ENCODE results near the gene HNRNPH2. TPM values are rescaled to one million over a fixed set of nuclear protein-coding genes. Genes with fewer than 3 reads are reported as not detected.
A peak's percentile ranks its signal among the peaks of the same experiment; 100 is the strongest.

HNRNPH2 gene
- total RNA-seq, 3 donors from 2014 or later, result 48.5 to 83.9 (median 66.2) TPM

DNA sequence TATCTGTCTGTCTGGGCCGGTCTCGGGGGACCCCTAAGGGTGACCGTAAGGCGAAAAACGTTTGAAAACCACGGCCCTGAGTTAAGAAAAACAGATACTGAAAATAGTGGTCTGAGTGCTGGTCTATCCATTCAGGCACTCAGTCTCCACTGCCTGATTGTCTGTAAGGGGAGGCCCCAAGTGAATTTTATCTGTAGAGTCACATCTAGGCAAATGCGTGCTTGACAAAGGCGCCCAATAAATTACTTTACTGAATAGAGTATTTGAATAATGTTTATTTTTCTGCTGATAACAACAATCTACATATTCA is 465 bp downstream of the HNRNPH2 start:
- H3K4me3 ChIP-seq, result peak overlapping the region; percentile 59 to 80 (median 60)
- peak overlapping the region; percentile 94 to 97 for H3K27ac ChIP-seq
- H3K9me3 ChIP-seq, result no peaks in the 10 kb centered on the region
- peaks cover 0 to 15% of the 10 kb centered on the region in 2 donors for H3K27me3 ChIP-seq
- H3K4me1 ChIP-seq, result no peaks in the 10 kb centered on the region
- TF ChIP-seq, protein P1, sequence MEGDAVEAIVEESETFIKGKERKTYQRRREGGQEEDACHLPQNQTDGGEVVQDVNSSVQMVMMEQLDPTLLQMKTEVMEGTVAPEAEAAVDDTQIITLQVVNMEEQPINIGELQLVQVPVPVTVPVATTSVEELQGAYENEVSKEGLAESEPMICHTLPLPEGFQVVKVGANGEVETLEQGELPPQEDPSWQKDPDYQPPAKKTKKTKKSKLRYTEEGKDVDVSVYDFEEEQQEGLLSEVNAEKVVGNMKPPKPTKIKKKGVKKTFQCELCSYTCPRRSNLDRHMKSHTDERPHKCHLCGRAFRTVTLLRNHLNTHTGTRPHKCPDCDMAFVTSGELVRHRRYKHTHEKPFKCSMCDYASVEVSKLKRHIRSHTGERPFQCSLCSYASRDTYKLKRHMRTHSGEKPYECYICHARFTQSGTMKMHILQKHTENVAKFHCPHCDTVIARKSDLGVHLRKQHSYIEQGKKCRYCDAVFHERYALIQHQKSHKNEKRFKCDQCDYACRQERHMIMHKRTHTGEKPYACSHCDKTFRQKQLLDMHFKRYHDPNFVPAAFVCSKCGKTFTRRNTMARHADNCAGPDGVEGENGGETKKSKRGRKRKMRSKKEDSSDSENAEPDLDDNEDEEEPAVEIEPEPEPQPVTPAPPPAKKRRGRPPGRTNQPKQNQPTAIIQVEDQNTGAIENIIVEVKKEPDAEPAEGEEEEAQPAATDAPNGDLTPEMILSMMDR (IDR thresholded peaks at IDR 0.05), result peak in 1 of 3 donors; percentile 52
- TF ChIP-seq POLR2AphosphoS5 (IDR thresholded peaks at IDR 0.05), result no peak
- no peak for TF ChIP-seq POLR2A (IDR thresholded peaks at IDR 0.05)
- no peaks in the 10 kb centered on the region for H3K36me3 ChIP-seq
- intact Hi-C loops (cut with DNase I; ENCODE audit: low total_unique reads), result no loop called here
- no peak for DNase-seq (ENCODE audit: low spot score in 2 of 2)

DNA sequence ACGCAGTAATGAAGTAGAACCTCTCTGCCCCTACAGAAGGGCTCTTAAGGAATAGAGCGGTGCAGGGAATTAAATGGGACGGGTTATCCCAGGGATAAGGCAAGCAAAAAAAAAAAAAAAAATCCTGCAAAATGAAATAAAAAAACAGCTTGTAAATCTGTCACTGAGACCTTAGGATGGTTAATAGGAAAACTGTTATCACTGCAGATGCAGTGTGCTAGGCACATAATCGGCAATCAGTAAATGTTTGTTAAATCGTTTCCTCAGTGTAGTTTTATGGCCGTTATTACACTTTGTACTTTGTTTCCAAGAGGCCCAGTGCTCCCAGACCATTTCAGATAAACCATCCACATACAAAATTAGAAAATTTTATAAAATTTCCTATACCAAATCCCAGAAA is 1.0 kb downstream of the HNRNPH2 start:
- H3K9me3 ChIP-seq, result no peaks in the 10 kb centered on the region
- no peaks in the 10 kb centered on the region for H3K36me3 ChIP-seq
- intact Hi-C loops (cut with DNase I; ENCODE audit: low total_unique reads), result no loop called here
- peaks cover 0 to 13% of the 10 kb centered on the region in 2 donors for H3K27me3 ChIP-seq
- H3K27ac ChIP-seq, result peak overlapping the region; percentile 94 to 97
- peak overlapping the region; percentile 59 to 80 (median 60) for H3K4me3 ChIP-seq
- no peaks in the 10 kb centered on the region for H3K4me1 ChIP-seq
- no peak for DNase-seq (ENCODE audit: low spot score in 2 of 2)
- no peak for TF ChIP-seq POLR2A (IDR thresholded peaks at IDR 0.05)
- TF ChIP-seq, protein P1 (IDR thresholded peaks at IDR 0.05), result no peak
- no peak for TF ChIP-seq POLR2AphosphoS5 (IDR thresholded peaks at IDR 0.05)

DNA sequence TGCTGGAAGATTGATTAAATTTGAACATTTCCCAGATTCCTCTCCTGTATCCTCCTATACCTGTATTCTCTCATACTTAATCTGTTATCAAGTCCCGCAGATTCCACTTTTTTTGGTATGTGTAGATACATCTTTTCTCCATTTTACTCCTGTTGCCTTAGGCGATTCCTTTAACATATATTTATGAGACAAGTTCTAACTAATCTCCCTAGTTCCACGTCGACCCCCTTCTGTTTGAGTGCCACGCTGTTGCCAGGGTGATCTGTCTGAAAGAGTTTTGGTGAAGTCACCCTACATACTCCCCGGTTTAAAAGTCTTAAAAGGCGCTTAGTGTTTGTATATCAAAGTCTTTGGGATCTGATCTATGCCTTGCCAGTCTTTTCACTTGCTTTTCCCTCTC is 2.4 kb downstream of the HNRNPH2 start:
- Histone ChIP-seq H3K4me1 (no peaks in the 10 kb centered on the region), H3K9me3 (no peaks in the 10 kb centered on the region), H3K4me3 (peak overlapping the region in 2 of 3 donors; percentile 1 to 80), H3K36me3 (no peaks in the 10 kb centered on the region), H3K27ac (peak overlapping the region; percentile 1 to 19), H3K27me3 (peaks cover 0 to 12% of the 10 kb centered on the region in 2 donors)
- intact Hi-C loops (cut with DNase I; ENCODE audit: low total_unique reads), result no loop called here
- no peak for DNase-seq (ENCODE audit: low spot score in 2 of 2)
- TF ChIP-seq POLR2A (IDR thresholded peaks at IDR 0.05), result no peak
- TF ChIP-seq, protein P1 (IDR thresholded peaks at IDR 0.05), result no peak
- no peak for TF ChIP-seq POLR2AphosphoS5 (IDR thresholded peaks at IDR 0.05)

DNA sequence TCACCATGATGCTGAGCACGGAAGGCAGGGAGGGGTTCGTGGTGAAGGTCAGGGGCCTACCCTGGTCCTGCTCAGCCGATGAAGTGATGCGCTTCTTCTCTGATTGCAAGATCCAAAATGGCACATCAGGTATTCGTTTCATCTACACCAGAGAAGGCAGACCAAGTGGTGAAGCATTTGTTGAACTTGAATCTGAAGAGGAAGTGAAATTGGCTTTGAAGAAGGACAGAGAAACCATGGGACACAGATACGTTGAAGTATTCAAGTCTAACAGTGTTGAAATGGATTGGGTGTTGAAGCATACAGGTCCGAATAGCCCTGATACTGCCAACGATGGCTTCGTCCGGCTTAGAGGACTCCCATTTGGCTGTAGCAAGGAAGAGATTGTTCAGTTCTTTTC is 4.0 kb downstream of the HNRNPH2 start:
- no peaks in the 10 kb centered on the region for H3K36me3 ChIP-seq
- no peak for DNase-seq (ENCODE audit: low spot score in 2 of 2)
- no peaks in the 10 kb centered on the region for H3K9me3 ChIP-seq
- H3K4me1 ChIP-seq, result no peaks in the 10 kb centered on the region
- H3K27me3 ChIP-seq, result peaks cover 0 to 25% of the 10 kb centered on the region in 2 donors
- no peak overlapping the region for H3K4me3 ChIP-seq
- no peak overlapping the region for H3K27ac ChIP-seq
- no peak for TF ChIP-seq POLR2A (IDR thresholded peaks at IDR 0.05)
- TF ChIP-seq, protein P1 (IDR thresholded peaks at IDR 0.05), result no peak
- no peak for TF ChIP-seq POLR2AphosphoS5 (IDR thresholded peaks at IDR 0.05)
- intact Hi-C loops (cut with DNase I; ENCODE audit: low total_unique reads), result no loop called here

DNA sequence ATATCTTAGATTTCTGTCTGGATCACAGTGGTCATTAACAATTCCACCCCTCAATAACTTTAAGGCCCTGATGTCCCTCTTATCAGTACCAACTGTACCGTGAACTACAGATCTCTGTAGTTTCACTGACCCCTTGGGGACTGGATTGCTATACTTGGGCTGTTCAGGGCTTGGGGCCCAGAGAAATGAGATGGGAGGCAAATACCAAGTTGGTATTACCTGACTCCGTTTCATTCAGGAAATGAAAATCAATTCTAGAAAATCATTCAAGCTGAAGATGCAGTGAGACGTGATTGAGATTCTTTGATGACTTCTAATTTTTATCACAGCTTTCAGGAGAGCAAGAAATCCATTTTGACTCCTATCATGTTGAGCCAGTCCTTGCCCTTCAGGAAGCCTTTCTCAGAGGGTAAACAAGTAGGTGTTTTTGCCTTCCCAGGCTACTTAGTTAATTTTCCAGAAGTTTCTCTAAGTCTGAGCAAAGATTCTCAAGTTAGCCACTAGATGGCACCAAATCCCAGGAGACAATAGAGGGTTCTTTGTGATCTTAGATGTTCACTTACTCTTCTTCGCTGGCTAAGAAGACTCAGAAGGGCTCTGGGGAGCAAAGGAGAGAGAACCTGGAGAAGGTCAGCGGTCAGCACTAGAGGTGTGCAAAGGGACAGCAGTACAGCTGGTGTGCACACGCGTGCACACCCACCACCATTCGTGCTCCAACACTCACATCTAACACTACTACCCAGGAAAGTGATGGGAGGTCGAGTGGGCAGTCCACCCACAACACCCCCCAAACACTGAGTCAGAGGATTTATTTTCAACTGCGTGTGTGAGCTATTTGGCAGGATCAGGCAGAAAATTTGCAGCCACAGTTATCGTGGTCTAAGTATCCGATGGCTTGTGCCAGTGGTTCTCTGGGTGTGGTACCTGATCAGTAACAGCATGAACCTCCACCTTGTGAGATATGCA is 7.4 kb downstream of the HNRNPH2 start:
- Histone ChIP-seq H3K4me1 (no peaks in the 10 kb centered on the region), H3K27ac (peak overlapping the region; percentile 58 to 73), H3K9me3 (no peaks in the 10 kb centered on the region), H3K36me3 (no peaks in the 10 kb centered on the region), H3K4me3 (no peak overlapping the region), H3K27me3 (peaks cover 0 to 51% of the 10 kb centered on the region in 2 donors)
- intact Hi-C loops (cut with DNase I; ENCODE audit: low total_unique reads), result no loop called here
- TF ChIP-seq, protein P1 (IDR thresholded peaks at IDR 0.05), result peak; percentile 46 to 57 (median 52)
- TF ChIP-seq POLR2A (IDR thresholded peaks at IDR 0.05), result no peak
- DNase-seq (ENCODE audit: low spot score in 2 of 2), result no peak

All from breast epithelium (tissue), 4 donors.